Panc1 (cell line): Measurements from ENCODE around the gene SCYGR7.

Experiments
- CTCF ChIP-seq: fragments of 450-650 bp; IDR thresholded peaks from 2 replicates; pipeline ENCODE4 v1.5.1; 2017; ENCODE audit warnings: mild to moderate bottlenecking
- POLR2AphosphoS5 ChIP-seq: IDR thresholded peaks from 2 replicates; pipeline ENCODE4 v1.6.1; 2012; ENCODE audit warnings: mild to moderate bottlenecking, low read depth, low read length, moderate library complexity
- REST ChIP-seq, 2 experiments: IDR thresholded peaks; 2 replicates each; pipeline ENCODE4 v1.6.1; 2011 to 2012; ENCODE audit warnings: low read depth in 2 of 2, control low read depth in 1 of 2, low read length in 1 of 2, mild to moderate bottlenecking in 1 of 2, moderate library complexity in 1 of 2; ENCODE audit not compliant: insufficient read depth in 1 of 2
- SIN3A ChIP-seq: IDR thresholded peaks from 2 replicates; pipeline ENCODE4 v1.6.1; 2012; ENCODE audit warnings: low read depth, mild to moderate bottlenecking, low read length, moderate library complexity, borderline replicate concordance; ENCODE audit not compliant: insufficient read depth
- TCF7L2 ChIP-seq: IDR thresholded peaks from 2 replicates; pipeline ENCODE4 v1.6.1; 2011; ENCODE audit warnings: mild to moderate bottlenecking, low read depth, low read length, inconsistent platforms

- TF ChIP-seq CTCF (no peak), POLR2AphosphoS5 (no peak), REST (IDR thresholded peaks at IDR 0.05; ENCODE audit: insufficient read depth in 1 of 2, low read depth in 2 of 2, low read length in 1 of 2) (no peak), SIN3A (no peak), TCF7L2 (no peak)
These were observed 47.0 kb downstream of the SCYGR7 start for GRCh38 chr2:227774895-227775842.
